IMR-90 (cell line): ENCODE measurements around the gene TERC. TPM values are rescaled to one million over a fixed set of nuclear protein-coding genes. Genes with fewer than 3 reads are reported as not detected.
A peak's percentile ranks its signal among the peaks of the same experiment; 100 is the strongest.

Source experiments
- ATAC-seq: fragments of 200-7000 bp; cut with Tn5 transposase; 2 replicates; pipeline ENCODE4 v1.9.1; 2020; ENCODE audit warnings: low read depth, mild to moderate bottlenecking, moderate library complexity
- BruUV-seq: library from RNA; stranded (reverse); fragments of 400-500 nt; replicated peaks from 2 replicates; lab custom pipeline; 2021; lab: Mats Ljungman, UMichigan
- CTCF ChIA-PET: fragments of 300-600 bp; formaldehyde crosslinking; extraction: SDS; loops from one replicate; lab custom pipeline; 2021; ENCODE audit warnings: antibody characterized with exemption; lab: Yijun Ruan, JAX
- POLR2A ChIA-PET: fragments of 300-600 bp; sonication (Branson Sonifier 250); formaldehyde crosslinking; loops from one replicate; lab custom pipeline; 2022; ENCODE audit warnings: antibody characterized with exemption; ENCODE audit not compliant: unreplicated experiment; lab: Charles Lee
- DNase-seq: peaks from one replicate; pipeline ENCODE4 v3.0.0; 2013
- H2AFZ ChIP-seq: replicated peaks from 2 replicates; pipeline ENCODE3; 2013; ENCODE audit warnings: low read length, mild to moderate bottlenecking; ENCODE audit not compliant: poor library complexity
- H2AK5ac ChIP-seq: 2 replicates; pipeline ENCODE4 v1.6.1; 2013; ENCODE audit warnings: low read depth, low read length, inconsistent platforms
- H2AK9ac ChIP-seq: replicated peaks from 2 replicates; pipeline ENCODE3; 2013; ENCODE audit warnings: mild to moderate bottlenecking, low read depth, low read length, moderate library complexity; ENCODE audit not compliant: poor library complexity
- H2BK120ac ChIP-seq: 2 replicates; pipeline ENCODE4 v1.6.1; 2013; ENCODE audit warnings: low read depth, low read length, inconsistent platforms
- H2BK15ac ChIP-seq: 3 replicates; pipeline ENCODE4 v1.6.1; 2013; ENCODE audit warnings: low read depth, low read length, inconsistent platforms
- H2BK20ac ChIP-seq: 2 replicates; pipeline ENCODE4 v1.6.1; 2013; ENCODE audit warnings: low read depth, mild to moderate bottlenecking, inconsistent platforms, low read length, moderate library complexity
- H2BK5ac ChIP-seq: 2 replicates; pipeline ENCODE4 v1.6.1; 2013; ENCODE audit warnings: mild to moderate bottlenecking, low read depth, low read length, inconsistent platforms; ENCODE audit not compliant: poor library complexity, severe bottlenecking
- H3K14ac ChIP-seq: replicated peaks from 2 replicates; pipeline ENCODE4 v1.6.1; 2013; ENCODE audit warnings: low read depth, low read length, inconsistent platforms
- H3K18ac ChIP-seq: 2 replicates; pipeline ENCODE4 v1.6.1; 2013; ENCODE audit warnings: low read depth, low read length, control low read depth
- H3K23ac ChIP-seq: 2 replicates; pipeline ENCODE4 v1.6.1; 2013; ENCODE audit warnings: low read depth, low read length, inconsistent platforms
- H3K27ac ChIP-seq: 2 replicates; pipeline ENCODE4 v1.5.1; 2013; ENCODE audit warnings: mild to moderate bottlenecking, control low read depth, low read length; ENCODE audit not compliant: insufficient read depth
- H3K27me3 ChIP-seq: 2 replicates; pipeline ENCODE4 v1.6.1; 2013; ENCODE audit warnings: low read length; ENCODE audit not compliant: control insufficient read depth, insufficient read depth
- H3K36me3 ChIP-seq: 2 replicates; pipeline ENCODE4 v1.6.1; 2013; ENCODE audit warnings: low read length, mixed read lengths; ENCODE audit not compliant: control insufficient read depth, insufficient read depth
- H3K4ac ChIP-seq: 2 replicates; pipeline ENCODE4 v1.6.1; 2013; ENCODE audit warnings: low read depth, low read length, inconsistent platforms
- H3K4me1 ChIP-seq: 2 replicates; pipeline ENCODE4 v1.6.1; 2013; ENCODE audit warnings: low read length, mixed read lengths; ENCODE audit not compliant: control insufficient read depth, insufficient read depth
- H3K4me2 ChIP-seq: 2 replicates; pipeline ENCODE4 v1.6.1; 2013; ENCODE audit warnings: low read depth, mild to moderate bottlenecking, control low read depth, low read length, moderate library complexity
- H3K4me3 ChIP-seq: 2 replicates; pipeline ENCODE4 v1.5.1; 2013; ENCODE audit warnings: low read depth, mild to moderate bottlenecking, control low read depth, low read length, moderate library complexity; ENCODE audit not compliant: insufficient read depth
- H3K56ac ChIP-seq: 2 replicates; pipeline ENCODE4 v1.6.1; 2013; ENCODE audit warnings: low read length, inconsistent platforms; ENCODE audit not compliant: insufficient read depth; ENCODE audit errors: extremely low read depth
- H3K79me1 ChIP-seq, 2 experiments: 2 replicates each; pipeline ENCODE4 v1.6.1; 2013; ENCODE audit warnings: low read length in 2 of 2, inconsistent platforms in 1 of 2, low read depth in 1 of 2
- H3K9ac ChIP-seq: 2 replicates; pipeline ENCODE4 v1.6.1; 2013; ENCODE audit warnings: low read depth, low read length, control low read depth
- H3K9me1 ChIP-seq: 2 replicates; pipeline ENCODE4 v1.6.1; 2013; ENCODE audit warnings: low read length, inconsistent platforms; ENCODE audit not compliant: insufficient read depth
- H3K9me3 ChIP-seq: 2 replicates; pipeline ENCODE4 v1.6.1; 2013; ENCODE audit warnings: low read length; ENCODE audit not compliant: control insufficient read depth, insufficient read depth
- H4K20me1 ChIP-seq: 2 replicates; pipeline ENCODE4 v1.6.1; 2013; ENCODE audit warnings: low read length, inconsistent platforms; ENCODE audit not compliant: insufficient read depth
- H4K5ac ChIP-seq: 2 replicates; pipeline ENCODE4 v1.6.1; 2013; ENCODE audit warnings: mild to moderate bottlenecking, low read depth, low read length, control low read depth
- H4K8ac ChIP-seq, 2 experiments: 2 replicates each; pipeline ENCODE4 v1.6.1; 2013; ENCODE audit warnings: low read depth in 2 of 2, low read length in 2 of 2, control low read depth in 1 of 2, inconsistent platforms in 1 of 2
- H4K91ac ChIP-seq: 2 replicates; pipeline ENCODE4 v1.6.1; 2013; ENCODE audit warnings: low read depth, low read length, inconsistent platforms; ENCODE audit not compliant: insufficient read depth
- FOS ChIP-seq: fragments of 150-350 bp; IDR thresholded peaks from 2 replicates; pipeline ENCODE4 v1.6.1; 2016; ENCODE audit warnings: low read depth, low read length
- NFE2L2 ChIP-seq: fragments of 150-350 bp; IDR thresholded peaks from 2 replicates; pipeline ENCODE4 v1.6.1; 2016; ENCODE audit warnings: low read depth, mild to moderate bottlenecking, low read length
- WGBS, 2 experiments: methylation state at CpG; one replicate each; pipeline versions ENCODE4 v1.1.5 to v1.1.7; 2013; ENCODE audit warnings: missing lambda C conversion rate in 2 of 2; ENCODE audit not compliant: insufficient read length in 1 of 2; ENCODE audit errors: extremely low coverage in 2 of 2; 5-methylcytosine and 5-hydroxymethylcytosine counted together
- dilution Hi-C: fragments of 300-500 bp; cut with HindIII; formaldehyde crosslinking; loops from one replicate; pipeline ENCODE4 v1.14.3; 2018; ENCODE audit warnings: low sequenced_read_pairs; ENCODE audit not compliant: unreplicated experiment
- in situ Hi-C: fragments of 300-500 bp; cut with MboI; formaldehyde crosslinking; loops from 3 replicates; pipeline ENCODE4 v1.14.3; 2019; ENCODE audit warnings: low sequenced_read_pairs, inconsistent platforms, mixed read lengths
- intact Hi-C: fragments of 100-400 bp; cut with micrococcal nuclease; formaldehyde crosslinking; loops from 2 replicates; pipeline ENCODE4 v1.10.0; 2022
- polyA plus RNA-seq, 3 experiments: library from polyadenylated mRNA; depleted of rRNA; stranded (reverse); fragments of >200 nt; gene quantifications; 2 replicates each; pipeline ENCODE4 v1.2.3, GENCODE V29; 2012; ENCODE audit warnings: low replicate concordance in 1 of 3
- total RNA-seq: library from RNA; depleted of rRNA; stranded (reverse); fragments of >200 nt; gene quantifications from 2 replicates; pipeline ENCODE4 v1.2.3, GENCODE V29; 2012

TERC gene
- total and polyA plus RNA-seq, 2 of the 4 experiments (the other 2 are of a cell fraction) = 57.0 TPM; not detected in 1

DNA sequence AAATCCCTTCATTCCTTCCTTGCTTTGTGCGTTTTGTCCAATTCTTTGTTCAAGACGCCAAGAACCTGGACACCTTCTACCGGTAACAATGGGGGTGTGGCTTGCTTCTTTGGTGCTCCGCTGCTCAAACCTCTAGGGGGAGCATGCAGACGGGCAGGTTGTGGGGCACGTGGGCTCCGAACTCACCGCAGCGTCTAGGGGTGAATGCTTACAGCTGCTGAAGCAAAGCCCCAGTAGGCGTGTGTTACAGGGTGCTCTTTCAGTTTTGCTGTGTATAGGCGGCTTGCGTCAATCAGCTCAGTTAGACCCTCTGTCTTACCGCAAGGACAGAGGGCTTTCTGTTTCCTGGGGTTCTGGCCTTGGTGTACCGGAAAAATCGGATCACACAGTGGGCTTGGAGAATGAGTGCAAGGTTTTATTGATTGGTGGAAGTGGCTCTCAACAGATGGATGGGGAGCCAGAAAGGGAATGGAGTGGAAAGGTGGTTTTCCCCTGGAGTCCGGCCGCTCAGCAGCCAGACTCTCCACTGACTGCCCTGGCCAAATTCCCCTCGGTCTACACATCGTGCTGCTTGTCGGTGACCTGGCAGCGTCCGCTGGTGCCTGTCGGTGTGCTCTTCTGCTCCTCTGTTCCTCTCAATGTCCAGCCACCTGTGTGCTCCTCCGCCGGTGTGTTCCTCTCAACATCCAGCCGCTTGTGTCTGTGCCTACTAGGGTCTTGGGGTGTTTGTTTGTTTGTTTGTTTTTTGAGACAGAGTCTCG is 49.1 kb upstream of the TERC start:
- Histone ChIP-seq H2AK9ac (no peak overlapping the region), H3K9ac (no peak overlapping the region), H2BK5ac (no peak overlapping the region), H3K4me2 (no peak overlapping the region; the same call in 1 of the 2 replicates), H3K27ac (no peak overlapping the region), H3K4me3 (no peak overlapping the region), H4K8ac (no peak overlapping the region; a peak in 1 of 4 replicates), H3K9me1 (peaks cover 9% of the 10 kb centered on the region), H2BK20ac (no peak overlapping the region), H3K56ac (no peak overlapping the region), H2BK15ac (no peak overlapping the region), H3K27me3 (no peaks in the 10 kb centered on the region), H3K4me1 (peaks cover 6% of the 10 kb centered on the region), H3K4ac (no peak overlapping the region), H2AFZ (peak overlapping the region; percentile 19), H3K9me3 (no peaks in the 10 kb centered on the region), H3K36me3 (no peaks in the 10 kb centered on the region), H4K20me1 (no peaks in the 10 kb centered on the region), H3K23ac (no peak overlapping the region), H4K91ac (no peak overlapping the region), H2BK120ac (no peak overlapping the region), H3K79me1 (peaks cover 0 to 3% of the 10 kb centered on the region in 2 experiments; a peak in 1 of 4 replicates), H3K18ac (no peak overlapping the region), H4K5ac (no peak overlapping the region), H3K14ac (no peak overlapping the region), H2AK5ac (no peak overlapping the region)
- no peak for DNase-seq
- CTCF ChIA-PET = no interaction called here
- no peak for ATAC-seq
- in situ Hi-C loops (no loop called here), dilution Hi-C loops (no loop called here), intact Hi-C loops (loop anchor here (5.0 kb wide), 1 partner anchor 37 kb away; no protein-coding TSS in a partner anchor)
- BruUV-seq = no TSS peak
- WGBS, 2 experiments = 75% methylated on average over 9 of the region's 27 CpGs; no CpG with 5 or more reads in 1 of the 2 experiments
- POLR2A ChIA-PET = no interaction called here
- no peak for TF ChIP-seq FOS
- TF ChIP-seq NFE2L2 = no peak
